GM12878 (cell line): ENCODE results near the gene HID1. TPM values are rescaled to one million over a fixed set of nuclear protein-coding genes. Genes with fewer than 3 reads are reported as not detected.

ENCODE experiments used
- ATAC-seq: fragments of 200-7000 bp; cut with Tn5 transposase; 3 replicates; pipeline ENCODE4 v1.9.1; 2020; ENCODE audit warnings: mild to moderate bottlenecking, moderate library complexity
- BruUV-seq: library from RNA; stranded (reverse); fragments of 400-500 nt; replicated peaks from 2 replicates; lab custom pipeline; 2021; lab: Mats Ljungman, UMichigan
- CTCF ChIA-PET: fragments of 300-600 bp; sonication (Branson Sonifier 250); formaldehyde crosslinking; extraction: SDS; loops from one replicate; lab custom pipeline; 2021; ENCODE audit warnings: inconsistent platforms; lab: Yijun Ruan, JAX
- POLR2A ChIA-PET: fragments of 350-600 bp; formaldehyde crosslinking; extraction: SDS; loops from one replicate; lab custom pipeline; 2021; ENCODE audit warnings: inconsistent platforms; lab: Charles Lee
- RAD21 ChIA-PET: fragments of 300-600 bp; sonication (Branson Sonifier 250); formaldehyde crosslinking; loops from one replicate; lab custom pipeline; 2023; ENCODE audit warnings: antibody characterized with exemption; ENCODE audit not compliant: unreplicated experiment; lab: Charles Lee
- SMC1A ChIA-PET: fragments of 300-600 bp; sonication (Branson Sonifier 250); formaldehyde crosslinking; loops from one replicate; lab custom pipeline; 2023; ENCODE audit not compliant: unreplicated experiment, uncharacterized antibody; lab: Charles Lee
- DNase-seq: peaks from one replicate; pipeline ENCODE4 v3.0.0-alpha.2; 2011; ENCODE audit warnings: low read depth, low spot score
- FAIRE-seq: peaks from 3 replicates; lab custom pipeline; 2011; peaks lifted over from hg19 to GRCh38; lab: Jason Lieb, UNC
- H2AFZ ChIP-seq: 2 replicates; pipeline ENCODE4 v1.6.0; 2011; ENCODE audit warnings: low read depth, low read length, control low read depth; ENCODE audit not compliant: control insufficient read depth
- H3K27ac ChIP-seq: 2 replicates; pipeline ENCODE4 v1.5.1; 2011; ENCODE audit warnings: control low read depth; ENCODE audit not compliant: control insufficient read depth, insufficient read depth
- H3K27me3 ChIP-seq, 2 experiments: replicated peaks in 1 of 2; 2 replicates each; pipeline versions ENCODE4 v1.6.0 to v1.6.1; 2011; ENCODE audit warnings: low read length in 1 of 2; ENCODE audit not compliant: control insufficient read depth in 2 of 2, insufficient read depth in 2 of 2
- H3K36me3 ChIP-seq, 2 experiments: 2 replicates each; pipeline ENCODE4 v1.5.1; 2011; ENCODE audit warnings: low read length in 1 of 2; ENCODE audit not compliant: control insufficient read depth in 2 of 2, insufficient read depth in 2 of 2
- H3K4me1 ChIP-seq: 2 replicates; pipeline ENCODE4 v1.6.1; 2011; ENCODE audit warnings: mild to moderate bottlenecking, low read length, moderate library complexity, mixed read lengths; ENCODE audit not compliant: control insufficient read depth, insufficient read depth
- H3K4me2 ChIP-seq: 2 replicates; pipeline ENCODE4 v1.6.0; 2011; ENCODE audit warnings: control low read depth; ENCODE audit not compliant: control insufficient read depth, insufficient read depth
- H3K4me3 ChIP-seq: fragments of 200-600 bp; sonication (generic); 2 replicates; pipeline ENCODE4 v1.5.1; 2016
- H3K79me2 ChIP-seq: 2 replicates; pipeline ENCODE4 v1.6.0; 2011; ENCODE audit warnings: low read length; ENCODE audit not compliant: control insufficient read depth, insufficient read depth
- H3K9ac ChIP-seq: 2 replicates; pipeline ENCODE4 v1.8.0; 2011; ENCODE audit warnings: low read length, control low read depth, mixed read lengths; ENCODE audit not compliant: control insufficient read depth, insufficient read depth
- H3K9me3 ChIP-seq: replicated peaks from 3 replicates; pipeline ENCODE4 v1.5.1; 2011; ENCODE audit warnings: mild to moderate bottlenecking, low read length; ENCODE audit not compliant: control insufficient read depth, insufficient read depth
- H4K20me1 ChIP-seq: 2 replicates; pipeline ENCODE4 v1.6.0; 2011; ENCODE audit not compliant: control insufficient read depth, insufficient read depth
- CBX3 ChIP-seq: fragments of 200-600 bp; sonication (generic); IDR thresholded peaks from 2 replicates; pipeline ENCODE4 v1.6.1; 2016; ENCODE audit warnings: low read depth, borderline replicate concordance
- CEBPB ChIP-seq, 2 experiments: fragments of 150-350 bp in 1 of 2; IDR thresholded peaks; 2 replicates each; pipeline ENCODE4 v1.6.1; 2012 to 2014; ENCODE audit warnings: low read depth in 2 of 2, low read length in 2 of 2, borderline replicate concordance in 1 of 2, inconsistent platforms in 1 of 2
- CREB1 ChIP-seq: IDR thresholded peaks from 2 replicates; pipeline ENCODE4 v1.6.1; 2012; ENCODE audit warnings: low read depth, mild to moderate bottlenecking, inconsistent platforms
- E2F8 ChIP-seq: fragments of 450-650 bp; IDR thresholded peaks from 2 replicates; pipeline ENCODE4 v1.6.1; 2018; ENCODE audit warnings: mild to moderate bottlenecking, low read depth, moderate library complexity; ENCODE audit not compliant: partially characterized antibody
- EGR1 ChIP-seq, 2 experiments: IDR thresholded peaks; 1 replicate in 1 of 2; 2 replicates in 1 of 2; pipeline ENCODE4 v1.6.1; 2011 to 2012; ENCODE audit warnings: low read depth in 2 of 2, low read length in 2 of 2, borderline replicate concordance in 1 of 2, mild to moderate bottlenecking in 1 of 2, moderate library complexity in 1 of 2
- ESRRA ChIP-seq: IDR thresholded peaks from 2 replicates; pipeline ENCODE4 v1.6.1; 2012; ENCODE audit warnings: mild to moderate bottlenecking, low read length, improper control_type of control experiment
- GABPA ChIP-seq: IDR thresholded peaks from 2 replicates; pipeline ENCODE4 v1.6.1; 2014; ENCODE audit warnings: antibody characterized with exemption, low read depth, mild to moderate bottlenecking, inconsistent platforms
- GATAD2B ChIP-seq: fragments of 450-650 bp; conservative IDR thresholded peaks from 2 replicates; pipeline ENCODE4 v1.6.1; 2017; ENCODE audit warnings: low read depth, mild to moderate bottlenecking, moderate library complexity
- IKZF1 ChIP-seq: fragments of 450-650 bp; conservative IDR thresholded peaks from 2 replicates; pipeline ENCODE4 v1.6.1; 2017; ENCODE audit warnings: antibody characterized with exemption, mild to moderate bottlenecking
- MTA2 ChIP-seq: fragments of 450-650 bp; IDR thresholded peaks from 2 replicates; pipeline ENCODE4 v1.6.1; 2016; ENCODE audit warnings: low read depth, mild to moderate bottlenecking, moderate library complexity
- MTA3 ChIP-seq: IDR thresholded peaks from 2 replicates; pipeline ENCODE4 v1.6.1; 2012; ENCODE audit warnings: low read length, inconsistent platforms, borderline replicate concordance
- NFIC ChIP-seq: IDR thresholded peaks from 2 replicates; pipeline ENCODE4 v1.6.1; 2012; ENCODE audit warnings: low read depth, mild to moderate bottlenecking, inconsistent platforms, low read length, moderate library complexity
- NR2C1 ChIP-seq: fragments of 450-650 bp; IDR thresholded peaks from 2 replicates; pipeline ENCODE4 v1.6.1; 2017; ENCODE audit warnings: antibody characterized with exemption, mild to moderate bottlenecking, moderate library complexity
- SRF ChIP-seq, 2 experiments: IDR thresholded peaks; 2 replicates each; pipeline ENCODE4 v1.6.1; 2011; ENCODE audit warnings: low read depth in 2 of 2, low read length in 2 of 2, mild to moderate bottlenecking in 1 of 2, moderate library complexity in 1 of 2
- TARDBP ChIP-seq: IDR thresholded peaks from 2 replicates; pipeline ENCODE4 v1.6.1; 2016; ENCODE audit warnings: borderline replicate concordance
- TBL1XR1 ChIP-seq: IDR thresholded peaks from 2 replicates; pipeline ENCODE4 v1.6.1; 2012; ENCODE audit warnings: low read depth, low read length, improper control_type of control experiment
- TCF7 ChIP-seq: IDR thresholded peaks from 2 replicates; pipeline ENCODE4 v1.6.1; 2014; ENCODE audit warnings: antibody characterized with exemption, borderline replicate concordance
- USF2 ChIP-seq: IDR thresholded peaks from 2 replicates; pipeline ENCODE4 v1.6.1; 2011; ENCODE audit warnings: low read depth, low read length, improper control_type of control experiment, borderline replicate concordance
- ZBTB33 ChIP-seq: fragments of 450-650 bp; IDR thresholded peaks from 2 replicates; pipeline ENCODE4 v1.6.1; 2017; ENCODE audit warnings: mild to moderate bottlenecking
- WGBS: methylation state at CpG from one replicate; pipeline ENCODE4 v1.1.6; 2016; ENCODE audit warnings: low lambda C conversion rate; ENCODE audit not compliant: insufficient replicate concordance, insufficient coverage; ENCODE audit errors: missing lambda C conversion rate; 5-methylcytosine and 5-hydroxymethylcytosine counted together
- in situ Hi-C: fragments of 300-500 bp; cut with MboI; formaldehyde crosslinking; loops from 9 replicates; pipeline ENCODE4 v1.14.3; 2018; ENCODE audit warnings: mixed read lengths
- intact Hi-C: fragments of 100-400 bp; cut with micrococcal nuclease; formaldehyde crosslinking; loops from one replicate; pipeline ENCODE4 v1.14.2; 2022; ENCODE audit not compliant: unreplicated experiment
- polyA plus RNA-seq, 11 experiments: library from polyadenylated mRNA; depleted of rRNA in 4 of 11; unstranded in 6 of 11; stranded (reverse) in 5 of 11; fragments of >200 nt; fragmentation: Nextera tagmentation in 4 of 11; fragmentation: Illumina TruSeq in 1 of 11; extraction: Ambion mirVana in 4 of 11; extraction: Trizol in 1 of 11; gene quantifications; 1 replicate in 1 of 11; 2 replicates in 10 of 11; pipeline versions ENCODE4 v1.2.1 to v1.2.3, GENCODE V29; 2011 to 2016; ENCODE audit warnings: inconsistent platforms in 2 of 11, missing spikeins in 2 of 11, low read depth in 1 of 11
- total RNA-seq, 4 experiments: library from RNA; depleted of rRNA in 3 of 4; stranded (reverse); fragments of >200 nt in 3 of 4; fragmentation: Illumina TruSeq in 1 of 4; extraction: Trizol in 1 of 4; gene quantifications; 2 replicates each; pipeline versions ENCODE4 v1.2.1 to v1.2.3, GENCODE V29; 2013 to 2021

HID1 gene
- total and polyA plus RNA-seq, 10 of the 15 experiments (the other 5 are each of a cell fraction or from before 2014, with no cell fraction given) = 0.04 to 0.77 (median 0.32) TPM; not detected in 2

GRCh38 chr17:74979408-74980146 is 7.0 kb upstream of the HID1 start:
- in situ Hi-C loops (no loop called here), intact Hi-C loops (no loop called here)
- Histone ChIP-seq H3K9me3 (no peaks in the 10 kb centered on the region), H3K36me3 (no peaks in the 10 kb centered on the region), H4K20me1 (no peaks in the 10 kb centered on the region), H3K79me2 (no peaks in the 10 kb centered on the region), H3K27me3 (peaks cover 0 to 6% of the 10 kb centered on the region in 2 experiments; a peak in 2 of 4 replicates), H3K9ac (no peak overlapping the region), H3K4me3 (no peak overlapping the region), H2AFZ (no peak overlapping the region), H3K27ac (no peak overlapping the region), H3K4me2 (no peak overlapping the region), H3K4me1 (peaks cover 8% of the 10 kb centered on the region)
- DNase-seq (no peak), ATAC-seq (no peak), FAIRE-seq (no peak)
- BruUV-seq = no TSS peak
- TF ChIP-seq CREB1 (no peak), ESRRA (no peak), GATAD2B (no peak), GABPA (no peak), MTA3 (no peak), NR2C1 (no peak), IKZF1 (no peak), CEBPB (IDR thresholded peaks at IDR 0.05; ENCODE audit: borderline replicate concordance in 1 of 2, low read depth in 2 of 2, low read length in 2 of 2) (no peak), MTA2 (no peak), TARDBP (no peak), TCF7 (no peak), NFIC (no peak), EGR1 (IDR thresholded peaks at IDR 0.05; ENCODE audit: borderline replicate concordance in 1 of 2, low read depth in 2 of 2, low read length in 2 of 2) (no peak), TBL1XR1 (no peak), E2F8 (no peak), SRF (IDR thresholded peaks at IDR 0.05; ENCODE audit: low read depth in 2 of 2, low read length in 2 of 2) (no peak), USF2 (no peak), CBX3 (no peak), ZBTB33 (no peak)
- WGBS = 52% methylated on average over 17 of the region's 17 CpGs
- ChIA-PET CTCF (interaction anchor here (1.2 to 12.7 kb wide), 2 partner anchors 17 to 34 kb away, joined by 3 to 92 read pairs; no protein-coding TSS in a partner anchor), POLR2A (no interaction called here), RAD21 (interaction anchor here (1.4 kb wide), 2 partner anchors 19 to 134 kb away, joined by 3 read pairs; no protein-coding TSS in a partner anchor), SMC1A (no interaction called here)
